ENCODE results near the gene ZNF385A. TPM values are rescaled to one million over a fixed set of nuclear protein-coding genes. Genes with fewer than 3 reads are reported as not detected.

Gene ZNF385A
- total and polyA plus RNA-seq, 2 of the 8 experiments (the other 6 are each of a cell fraction or from before 2014, with no cell fraction given): 5.2 to 14.3 TPM

- TF ChIP-seq, protein P1, sequence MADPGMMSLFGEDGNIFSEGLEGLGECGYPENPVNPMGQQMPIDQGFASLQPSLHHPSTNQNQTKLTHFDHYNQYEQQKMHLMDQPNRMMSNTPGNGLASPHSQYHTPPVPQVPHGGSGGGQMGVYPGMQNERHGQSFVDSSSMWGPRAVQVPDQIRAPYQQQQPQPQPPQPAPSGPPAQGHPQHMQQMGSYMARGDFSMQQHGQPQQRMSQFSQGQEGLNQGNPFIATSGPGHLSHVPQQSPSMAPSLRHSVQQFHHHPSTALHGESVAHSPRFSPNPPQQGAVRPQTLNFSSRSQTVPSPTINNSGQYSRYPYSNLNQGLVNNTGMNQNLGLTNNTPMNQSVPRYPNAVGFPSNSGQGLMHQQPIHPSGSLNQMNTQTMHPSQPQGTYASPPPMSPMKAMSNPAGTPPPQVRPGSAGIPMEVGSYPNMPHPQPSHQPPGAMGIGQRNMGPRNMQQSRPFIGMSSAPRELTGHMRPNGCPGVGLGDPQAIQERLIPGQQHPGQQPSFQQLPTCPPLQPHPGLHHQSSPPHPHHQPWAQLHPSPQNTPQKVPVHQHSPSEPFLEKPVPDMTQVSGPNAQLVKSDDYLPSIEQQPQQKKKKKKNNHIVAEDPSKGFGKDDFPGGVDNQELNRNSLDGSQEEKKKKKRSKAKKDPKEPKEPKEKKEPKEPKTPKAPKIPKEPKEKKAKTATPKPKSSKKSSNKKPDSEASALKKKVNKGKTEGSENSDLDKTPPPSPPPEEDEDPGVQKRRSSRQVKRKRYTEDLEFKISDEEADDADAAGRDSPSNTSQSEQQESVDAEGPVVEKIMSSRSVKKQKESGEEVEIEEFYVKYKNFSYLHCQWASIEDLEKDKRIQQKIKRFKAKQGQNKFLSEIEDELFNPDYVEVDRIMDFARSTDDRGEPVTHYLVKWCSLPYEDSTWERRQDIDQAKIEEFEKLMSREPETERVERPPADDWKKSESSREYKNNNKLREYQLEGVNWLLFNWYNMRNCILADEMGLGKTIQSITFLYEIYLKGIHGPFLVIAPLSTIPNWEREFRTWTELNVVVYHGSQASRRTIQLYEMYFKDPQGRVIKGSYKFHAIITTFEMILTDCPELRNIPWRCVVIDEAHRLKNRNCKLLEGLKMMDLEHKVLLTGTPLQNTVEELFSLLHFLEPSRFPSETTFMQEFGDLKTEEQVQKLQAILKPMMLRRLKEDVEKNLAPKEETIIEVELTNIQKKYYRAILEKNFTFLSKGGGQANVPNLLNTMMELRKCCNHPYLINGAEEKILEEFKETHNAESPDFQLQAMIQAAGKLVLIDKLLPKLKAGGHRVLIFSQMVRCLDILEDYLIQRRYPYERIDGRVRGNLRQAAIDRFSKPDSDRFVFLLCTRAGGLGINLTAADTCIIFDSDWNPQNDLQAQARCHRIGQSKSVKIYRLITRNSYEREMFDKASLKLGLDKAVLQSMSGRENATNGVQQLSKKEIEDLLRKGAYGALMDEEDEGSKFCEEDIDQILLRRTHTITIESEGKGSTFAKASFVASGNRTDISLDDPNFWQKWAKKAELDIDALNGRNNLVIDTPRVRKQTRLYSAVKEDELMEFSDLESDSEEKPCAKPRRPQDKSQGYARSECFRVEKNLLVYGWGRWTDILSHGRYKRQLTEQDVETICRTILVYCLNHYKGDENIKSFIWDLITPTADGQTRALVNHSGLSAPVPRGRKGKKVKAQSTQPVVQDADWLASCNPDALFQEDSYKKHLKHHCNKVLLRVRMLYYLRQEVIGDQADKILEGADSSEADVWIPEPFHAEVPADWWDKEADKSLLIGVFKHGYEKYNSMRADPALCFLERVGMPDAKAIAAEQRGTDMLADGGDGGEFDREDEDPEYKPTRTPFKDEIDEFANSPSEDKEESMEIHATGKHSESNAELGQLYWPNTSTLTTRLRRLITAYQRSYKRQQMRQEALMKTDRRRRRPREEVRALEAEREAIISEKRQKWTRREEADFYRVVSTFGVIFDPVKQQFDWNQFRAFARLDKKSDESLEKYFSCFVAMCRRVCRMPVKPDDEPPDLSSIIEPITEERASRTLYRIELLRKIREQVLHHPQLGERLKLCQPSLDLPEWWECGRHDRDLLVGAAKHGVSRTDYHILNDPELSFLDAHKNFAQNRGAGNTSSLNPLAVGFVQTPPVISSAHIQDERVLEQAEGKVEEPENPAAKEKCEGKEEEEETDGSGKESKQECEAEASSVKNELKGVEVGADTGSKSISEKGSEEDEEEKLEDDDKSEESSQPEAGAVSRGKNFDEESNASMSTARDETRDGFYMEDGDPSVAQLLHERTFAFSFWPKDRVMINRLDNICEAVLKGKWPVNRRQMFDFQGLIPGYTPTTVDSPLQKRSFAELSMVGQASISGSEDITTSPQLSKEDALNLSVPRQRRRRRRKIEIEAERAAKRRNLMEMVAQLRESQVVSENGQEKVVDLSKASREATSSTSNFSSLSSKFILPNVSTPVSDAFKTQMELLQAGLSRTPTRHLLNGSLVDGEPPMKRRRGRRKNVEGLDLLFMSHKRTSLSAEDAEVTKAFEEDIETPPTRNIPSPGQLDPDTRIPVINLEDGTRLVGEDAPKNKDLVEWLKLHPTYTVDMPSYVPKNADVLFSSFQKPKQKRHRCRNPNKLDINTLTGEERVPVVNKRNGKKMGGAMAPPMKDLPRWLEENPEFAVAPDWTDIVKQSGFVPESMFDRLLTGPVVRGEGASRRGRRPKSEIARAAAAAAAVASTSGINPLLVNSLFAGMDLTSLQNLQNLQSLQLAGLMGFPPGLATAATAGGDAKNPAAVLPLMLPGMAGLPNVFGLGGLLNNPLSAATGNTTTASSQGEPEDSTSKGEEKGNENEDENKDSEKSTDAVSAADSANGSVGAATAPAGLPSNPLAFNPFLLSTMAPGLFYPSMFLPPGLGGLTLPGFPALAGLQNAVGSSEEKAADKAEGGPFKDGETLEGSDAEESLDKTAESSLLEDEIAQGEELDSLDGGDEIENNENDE (IDR thresholded peaks at IDR 0.05; ENCODE audit: insufficient replicate concordance, low read length): no peak
- TF ChIP-seq SP2 (IDR thresholded peaks at IDR 0.05; ENCODE audit: low read length): no peak
- no peak for TF ChIP-seq SIRT6 (IDR thresholded peaks at IDR 0.05; ENCODE audit: low read length)
- TF ChIP-seq NANOG (IDR thresholded peaks at IDR 0.05; ENCODE audit: insufficient read depth, low read depth, low read length, poor library complexity, severe bottlenecking): peak; percentile 44
- no peak for TF ChIP-seq MAX (IDR thresholded peaks at IDR 0.05)
- no peak for TF ChIP-seq ASH2L (IDR thresholded peaks at IDR 0.05; ENCODE audit: low read length)
- TF ChIP-seq KDM5A (IDR thresholded peaks at IDR 0.05; ENCODE audit: low read length): peak; percentile 35; the same call in 1 of the 2 replicates
Observed at GRCh38 chr12:54368709-54369596, 15.6 kb downstream of the ZNF385A start (continued).
